K562 (cell line): ENCODE data around the gene EYA2.

Experiments used
- ARID1B ChIP-seq: fragments of 450-650 bp; IDR thresholded peaks from 2 replicates; pipeline ENCODE4 v1.6.1; 2016; ENCODE audit warnings: antibody characterized with exemption, mild to moderate bottlenecking, inconsistent platforms
- CEBPB ChIP-seq: fragments of 450-650 bp; IDR thresholded peaks from 2 replicates; pipeline ENCODE4 v1.6.1; 2016; ENCODE audit warnings: missing genetic modification characterization, missing compliant biosample characterization
- CHD2 ChIP-seq: IDR thresholded peaks from 2 replicates; pipeline ENCODE4 v1.6.1; 2011; ENCODE audit warnings: low read depth, low read length
- EGR1 ChIP-seq: fragments of 450-650 bp; conservative IDR thresholded peaks from 2 replicates; pipeline ENCODE4 v1.6.1; 2017; ENCODE audit warnings: mild to moderate bottlenecking
- EZH2 ChIP-seq: IDR thresholded peaks from 2 replicates; pipeline ENCODE4 v1.6.1; 2012; ENCODE audit warnings: low read depth, mild to moderate bottlenecking, inconsistent platforms, low read length, borderline replicate concordance
- POLR2A ChIP-seq: fragments of 450-650 bp; conservative IDR thresholded peaks from 2 replicates; pipeline ENCODE4 v1.6.1; 2016
- POLR3G ChIP-seq: IDR thresholded peaks from 2 replicates; pipeline ENCODE4 v1.6.1; 2011; ENCODE audit not compliant: insufficient read length, insufficient replicate concordance; ENCODE audit errors: extremely low read depth
- SIN3A ChIP-seq, 2 experiments: fragments of 150-350 bp in 1 of 2; IDR thresholded peaks; 2 replicates each; pipeline ENCODE4 v1.6.1; 2011 to 2016; ENCODE audit warnings: borderline replicate concordance in 2 of 2, low read depth in 2 of 2, low read length in 2 of 2, mild to moderate bottlenecking in 2 of 2, moderate library complexity in 2 of 2; ENCODE audit not compliant: control insufficient read depth in 1 of 2
- SP1 ChIP-seq: sonication (generic); formaldehyde crosslinking; IDR thresholded peaks from 2 replicates; pipeline ENCODE4 v1.8.1; 2022; ENCODE audit warnings: mild to moderate bottlenecking, missing genetic modification reagents
- YY1 ChIP-seq, 3 experiments: IDR thresholded peaks; 2 replicates each; pipeline ENCODE4 v1.6.1; 2011; ENCODE audit warnings: low read length in 2 of 3, mild to moderate bottlenecking in 2 of 3, moderate library complexity in 2 of 3, borderline replicate concordance in 1 of 3, control low read depth in 1 of 3, low read depth in 1 of 3; ENCODE audit not compliant: insufficient read depth in 3 of 3, insufficient replicate concordance in 2 of 3, control insufficient read depth in 1 of 3, insufficient read length in 1 of 3; ENCODE audit errors: extremely low read depth in 1 of 3
- ZBTB7A ChIP-seq: IDR thresholded peaks from 2 replicates; pipeline ENCODE4 v1.6.1; 2011; ENCODE audit warnings: low read depth, mild to moderate bottlenecking, low read length, moderate library complexity, borderline replicate concordance; ENCODE audit not compliant: control insufficient read depth
- ZFX ChIP-seq: sonication (generic); formaldehyde crosslinking; IDR thresholded peaks from 2 replicates; pipeline ENCODE4 v1.8.0; 2022; ENCODE audit warnings: mild to moderate bottlenecking, missing genetic modification reagents, moderate library complexity
- TF ChIP-seq, protein P1 (sequence below): fragments of 450-650 bp; IDR thresholded peaks from 2 replicates; pipeline ENCODE4 v1.7.1; 2018; ENCODE audit warnings: mild to moderate bottlenecking, low read depth; ENCODE audit not compliant: partially characterized antibody

GRCh38 chr20:47228654-47229053, 334.0 kb downstream of the EYA2 start:
- TF ChIP-seq EGR1 (no peak), EZH2 (no peak), ZBTB7A (no peak), YY1 (IDR thresholded peaks at IDR 0.05; ENCODE audit: borderline replicate concordance in 1 of 3, control insufficient read depth in 1 of 3, extremely low read depth in 1 of 3, insufficient read depth in 3 of 3, insufficient read length in 1 of 3, insufficient replicate concordance in 2 of 3, low read depth in 1 of 3, low read length in 2 of 3) (no peak), ZFX (no peak), SP1 (CRISPR knock-in tag) (no peak), POLR2A (no peak), SIN3A (IDR thresholded peaks at IDR 0.05; ENCODE audit: borderline replicate concordance in 2 of 2, control insufficient read depth in 1 of 2, low read depth in 2 of 2, low read length in 2 of 2) (no peak), POLR3G (no peak), ARID1B (no peak), CHD2 (no peak), CEBPB (tag) (no peak)
- TF ChIP-seq, protein P1, sequence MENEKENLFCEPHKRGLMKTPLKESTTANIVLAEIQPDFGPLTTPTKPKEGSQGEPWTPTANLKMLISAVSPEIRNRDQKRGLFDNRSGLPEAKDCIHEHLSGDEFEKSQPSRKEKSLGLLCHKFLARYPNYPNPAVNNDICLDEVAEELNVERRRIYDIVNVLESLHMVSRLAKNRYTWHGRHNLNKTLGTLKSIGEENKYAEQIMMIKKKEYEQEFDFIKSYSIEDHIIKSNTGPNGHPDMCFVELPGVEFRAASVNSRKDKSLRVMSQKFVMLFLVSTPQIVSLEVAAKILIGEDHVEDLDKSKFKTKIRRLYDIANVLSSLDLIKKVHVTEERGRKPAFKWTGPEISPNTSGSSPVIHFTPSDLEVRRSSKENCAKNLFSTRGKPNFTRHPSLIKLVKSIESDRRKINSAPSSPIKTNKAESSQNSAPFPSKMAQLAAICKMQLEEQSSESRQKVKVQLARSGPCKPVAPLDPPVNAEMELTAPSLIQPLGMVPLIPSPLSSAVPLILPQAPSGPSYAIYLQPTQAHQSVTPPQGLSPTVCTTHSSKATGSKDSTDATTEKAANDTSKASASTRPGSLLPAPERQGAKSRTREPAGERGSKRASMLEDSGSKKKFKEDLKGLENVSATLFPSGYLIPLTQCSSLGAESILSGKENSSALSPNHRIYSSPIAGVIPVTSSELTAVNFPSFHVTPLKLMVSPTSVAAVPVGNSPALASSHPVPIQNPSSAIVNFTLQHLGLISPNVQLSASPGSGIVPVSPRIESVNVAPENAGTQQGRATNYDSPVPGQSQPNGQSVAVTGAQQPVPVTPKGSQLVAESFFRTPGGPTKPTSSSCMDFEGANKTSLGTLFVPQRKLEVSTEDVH: no peak
